ENCODE measurements around the gene SNTG2.

DNA sequence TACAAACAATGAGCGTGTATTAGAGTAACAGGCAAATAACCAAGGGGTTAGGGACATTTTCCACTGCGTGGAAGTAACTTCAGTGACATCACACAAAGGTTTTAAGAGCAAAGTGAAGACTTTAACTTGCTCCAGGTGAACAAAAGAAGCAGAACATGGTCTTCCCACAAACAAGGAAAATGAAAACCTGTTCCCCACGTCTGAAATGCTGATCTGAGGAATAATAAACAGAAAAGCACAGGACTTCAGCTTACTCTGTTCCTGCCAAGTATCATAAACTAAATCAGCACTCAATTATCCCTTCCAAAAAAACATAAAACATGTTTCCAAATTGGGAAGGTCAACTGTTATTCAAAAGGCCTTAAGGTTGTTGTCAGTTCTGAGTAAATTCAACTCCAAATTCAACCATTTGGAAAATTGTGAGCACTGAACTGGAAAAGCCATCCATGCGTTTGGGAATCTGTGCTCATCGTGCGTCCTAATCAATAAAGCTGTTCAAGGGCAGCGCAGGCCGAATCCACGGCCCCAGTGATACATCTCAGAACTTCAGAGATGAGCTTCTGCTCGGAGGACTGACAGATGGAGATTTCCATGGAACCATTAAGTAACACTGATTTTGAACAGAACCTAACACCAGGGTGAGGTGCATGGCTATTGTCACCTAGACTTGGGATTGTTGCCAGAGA is 7.7 kb upstream of the SNTG2 start:
- TF ChIP-seq, protein P1, sequence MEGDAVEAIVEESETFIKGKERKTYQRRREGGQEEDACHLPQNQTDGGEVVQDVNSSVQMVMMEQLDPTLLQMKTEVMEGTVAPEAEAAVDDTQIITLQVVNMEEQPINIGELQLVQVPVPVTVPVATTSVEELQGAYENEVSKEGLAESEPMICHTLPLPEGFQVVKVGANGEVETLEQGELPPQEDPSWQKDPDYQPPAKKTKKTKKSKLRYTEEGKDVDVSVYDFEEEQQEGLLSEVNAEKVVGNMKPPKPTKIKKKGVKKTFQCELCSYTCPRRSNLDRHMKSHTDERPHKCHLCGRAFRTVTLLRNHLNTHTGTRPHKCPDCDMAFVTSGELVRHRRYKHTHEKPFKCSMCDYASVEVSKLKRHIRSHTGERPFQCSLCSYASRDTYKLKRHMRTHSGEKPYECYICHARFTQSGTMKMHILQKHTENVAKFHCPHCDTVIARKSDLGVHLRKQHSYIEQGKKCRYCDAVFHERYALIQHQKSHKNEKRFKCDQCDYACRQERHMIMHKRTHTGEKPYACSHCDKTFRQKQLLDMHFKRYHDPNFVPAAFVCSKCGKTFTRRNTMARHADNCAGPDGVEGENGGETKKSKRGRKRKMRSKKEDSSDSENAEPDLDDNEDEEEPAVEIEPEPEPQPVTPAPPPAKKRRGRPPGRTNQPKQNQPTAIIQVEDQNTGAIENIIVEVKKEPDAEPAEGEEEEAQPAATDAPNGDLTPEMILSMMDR (IDR thresholded peaks at IDR 0.05): no peak
- no peak for TF ChIP-seq POLR2A (IDR thresholded peaks at IDR 0.05)
